Esophagus muscularis mucosa (tissue), 3 donors: ENCODE data around the gene PEPD.
"Not testable (repeated sequence)": the region's sequence is repeated elsewhere in the genome, so short reads cannot be mapped to it uniquely, and the experiment has no call there.

ENCODE experiments used
- CTCF ChIP-seq, 3 experiments: fragments of 200-600 bp in 2 of 3; fragments of 450-650 bp in 1 of 3; sonication (generic) in 2 of 3; IDR thresholded peaks; one replicate each; pipeline ENCODE4 v1.5.1; 2017 to 2019; ENCODE audit warnings: antibody characterized with exemption in 3 of 3, mild to moderate bottlenecking in 2 of 3, moderate library complexity in 1 of 3
- POLR2A ChIP-seq: fragments of 450-650 bp; IDR thresholded peaks from one replicate; pipeline ENCODE4 v1.6.1; 2017; ENCODE audit warnings: antibody characterized with exemption, moderate library complexity, mild to moderate bottlenecking, low read depth
- POLR2AphosphoS5 ChIP-seq, 2 donors: sonication (generic); formaldehyde crosslinking; IDR thresholded peaks; one replicate each; pipeline ENCODE4 v1.6.1; 2017; ENCODE audit warnings: antibody characterized with exemption in 2 of 2

- TF ChIP-seq POLR2A; CTCF (IDR thresholded peaks at IDR 0.05); POLR2AphosphoS5 (IDR thresholded peaks at IDR 0.05): not testable (repeated sequence)
These were observed 40.1 kb upstream of the PEPD start for GRCh38 chr19:33561666-33562065.
